PC-3 (cell line): ENCODE measurements around the gene CDK16. TPM values are rescaled to one million over a fixed set of nuclear protein-coding genes. Genes with fewer than 3 reads are reported as not detected.

Experiments
- ATAC-seq: fragments of 200-7000 bp; cut with Tn5 transposase; 2 replicates; pipeline ENCODE4 v1.9.1; 2020; ENCODE audit warnings: mild to moderate bottlenecking, moderate library complexity
- BruUV-seq: library from RNA; stranded (reverse); fragments of 400-500 nt; replicated peaks from 2 replicates; lab custom pipeline; 2021; lab: Mats Ljungman, UMichigan
- CTCF ChIA-PET: fragments of 300-600 bp; sonication (Branson Sonifier 250); formaldehyde crosslinking; loops from one replicate; lab custom pipeline; 2022; ENCODE audit warnings: antibody characterized with exemption; lab: Charles Lee
- POLR2A ChIA-PET: fragments of 300-600 bp; sonication (Branson Sonifier 250); formaldehyde crosslinking; loops from one replicate; lab custom pipeline; 2022; ENCODE audit warnings: antibody characterized with exemption; ENCODE audit not compliant: unreplicated experiment; lab: Charles Lee
- DNase-seq: peaks from one replicate; pipeline ENCODE4 v3.0.0-alpha.2; 2015
- H2AFZ ChIP-seq: fragments of 300-600 bp; sonication (generic); 2 replicates; pipeline ENCODE4 v1.6.0; 2016; ENCODE audit warnings: antibody characterized with exemption, low read length
- H3F3A ChIP-seq: fragments of 300-600 bp; sonication (generic); one replicate; pipeline ENCODE4 v1.6.0; 2017; ENCODE audit warnings: antibody characterized with exemption, low read length, control low read depth, mild to moderate bottlenecking; ENCODE audit not compliant: unreplicated experiment
- H3K27ac ChIP-seq: fragments of 300-600 bp; sonication (generic); 2 replicates; pipeline ENCODE4 v1.5.1; 2016; ENCODE audit warnings: mild to moderate bottlenecking, low read length
- H3K27me3 ChIP-seq: fragments of 300-600 bp; sonication (generic); 2 replicates; pipeline ENCODE4 v1.6.1; 2016; ENCODE audit warnings: low read length, mixed read lengths
- H3K36me3 ChIP-seq: fragments of 300-600 bp; sonication (generic); 2 replicates; pipeline ENCODE4 v1.6.1; 2016; ENCODE audit warnings: low read depth, mixed run types, low read length, mixed read lengths
- H3K4me1 ChIP-seq: fragments of 300-600 bp; sonication (generic); 2 replicates; pipeline ENCODE4 v1.5.1; 2016; ENCODE audit warnings: low read length; ENCODE audit not compliant: insufficient read depth
- H3K4me2 ChIP-seq: fragments of 300-600 bp; sonication (generic); 2 replicates; pipeline ENCODE4 v1.6.0; 2016; ENCODE audit warnings: low read length
- H3K4me3 ChIP-seq: fragments of 300-600 bp; sonication (generic); 2 replicates; pipeline ENCODE4 v1.5.1; 2016; ENCODE audit warnings: mild to moderate bottlenecking, low read length, mixed read lengths
- H3K79me2 ChIP-seq: fragments of 300-600 bp; sonication (generic); 2 replicates; pipeline ENCODE4 v1.6.1; 2017; ENCODE audit warnings: low read length, mixed read lengths
- H3K9ac ChIP-seq: fragments of 300-600 bp; sonication (generic); 2 replicates; pipeline ENCODE4 v1.6.0; 2016; ENCODE audit warnings: mild to moderate bottlenecking, low read length
- H3K9me2 ChIP-seq: fragments of 300-600 bp; sonication (generic); replicated peaks from 2 replicates; pipeline ENCODE4 v1.6.1; 2016; ENCODE audit warnings: mixed run types, low read length, mixed read lengths
- H3K9me3 ChIP-seq: fragments of 300-600 bp; sonication (generic); 2 replicates; pipeline ENCODE4 v1.6.1; 2016; ENCODE audit warnings: low read length, mixed read lengths
- H4K20me1 ChIP-seq: fragments of 300-600 bp; sonication (generic); 2 replicates; pipeline ENCODE4 v1.6.1; 2016; ENCODE audit warnings: low read length, mixed read lengths
- EZH2 ChIP-seq: fragments of 300-600 bp; sonication (generic); IDR thresholded peaks from one replicate; pipeline ENCODE4 v1.6.1; 2017; ENCODE audit warnings: antibody characterized with exemption, mild to moderate bottlenecking, low read length; ENCODE audit not compliant: unreplicated experiment
- EZH2phosphoT487 ChIP-seq: fragments of 300-600 bp; sonication (generic); IDR thresholded peaks from 2 replicates; pipeline ENCODE4 v1.6.1; 2018; ENCODE audit warnings: mild to moderate bottlenecking, antibody characterized with exemption, low read length, borderline replicate concordance
- intact Hi-C: fragments of 100-400 bp; cut with micrococcal nuclease; formaldehyde crosslinking; loops from 2 replicates; pipeline ENCODE4 v1.9.0; 2023
- total RNA-seq: library from RNA; depleted of rRNA; stranded (reverse); fragments of >200 nt; gene quantifications from 2 replicates; pipeline ENCODE4 v1.2.3, GENCODE V29; 2014
- TF ChIP-seq, protein P1 (sequence below): fragments of 300-600 bp; sonication (generic); conservative IDR thresholded peaks from 2 replicates; pipeline ENCODE4 v1.5.1; 2017; ENCODE audit warnings: antibody characterized with exemption, low read depth, mild to moderate bottlenecking, low read length

The CDK16 gene
- total RNA-seq, 1 experiment from 2014 or later = 155 TPM

- no peak overlapping the region for H3K27ac ChIP-seq
- ChIA-PET POLR2A (no interaction called here), CTCF (no interaction called here)
- no peak overlapping the region for H2AFZ ChIP-seq
- no peaks in the 10 kb centered on the region for H3K27me3 ChIP-seq
- no TSS peak for BruUV-seq
- H3K4me3 ChIP-seq = no peak overlapping the region
- ATAC-seq = no peak
- DNase-seq = no peak
- H3K36me3 ChIP-seq = no peaks in the 10 kb centered on the region
- intact Hi-C loops = no loop called here
- H4K20me1 ChIP-seq = no peaks in the 10 kb centered on the region
- H3K4me1 ChIP-seq = peaks cover 16% of the 10 kb centered on the region
- H3F3A ChIP-seq = no peaks in the 10 kb centered on the region
- no peaks in the 10 kb centered on the region for H3K9me3 ChIP-seq
- no peak overlapping the region for H3K9ac ChIP-seq
- H3K9me2 ChIP-seq = no peaks in the 10 kb centered on the region
- H3K79me2 ChIP-seq = no peaks in the 10 kb centered on the region
- TF ChIP-seq EZH2 (no peak), EZH2phosphoT487 (no peak)
- TF ChIP-seq, protein P1, sequence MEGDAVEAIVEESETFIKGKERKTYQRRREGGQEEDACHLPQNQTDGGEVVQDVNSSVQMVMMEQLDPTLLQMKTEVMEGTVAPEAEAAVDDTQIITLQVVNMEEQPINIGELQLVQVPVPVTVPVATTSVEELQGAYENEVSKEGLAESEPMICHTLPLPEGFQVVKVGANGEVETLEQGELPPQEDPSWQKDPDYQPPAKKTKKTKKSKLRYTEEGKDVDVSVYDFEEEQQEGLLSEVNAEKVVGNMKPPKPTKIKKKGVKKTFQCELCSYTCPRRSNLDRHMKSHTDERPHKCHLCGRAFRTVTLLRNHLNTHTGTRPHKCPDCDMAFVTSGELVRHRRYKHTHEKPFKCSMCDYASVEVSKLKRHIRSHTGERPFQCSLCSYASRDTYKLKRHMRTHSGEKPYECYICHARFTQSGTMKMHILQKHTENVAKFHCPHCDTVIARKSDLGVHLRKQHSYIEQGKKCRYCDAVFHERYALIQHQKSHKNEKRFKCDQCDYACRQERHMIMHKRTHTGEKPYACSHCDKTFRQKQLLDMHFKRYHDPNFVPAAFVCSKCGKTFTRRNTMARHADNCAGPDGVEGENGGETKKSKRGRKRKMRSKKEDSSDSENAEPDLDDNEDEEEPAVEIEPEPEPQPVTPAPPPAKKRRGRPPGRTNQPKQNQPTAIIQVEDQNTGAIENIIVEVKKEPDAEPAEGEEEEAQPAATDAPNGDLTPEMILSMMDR = no peak
- H3K4me2 ChIP-seq = no peak overlapping the region
Observed at GRCh38 chrX:47266643-47267042, 48.2 kb downstream of the CDK16 start.

DNA sequence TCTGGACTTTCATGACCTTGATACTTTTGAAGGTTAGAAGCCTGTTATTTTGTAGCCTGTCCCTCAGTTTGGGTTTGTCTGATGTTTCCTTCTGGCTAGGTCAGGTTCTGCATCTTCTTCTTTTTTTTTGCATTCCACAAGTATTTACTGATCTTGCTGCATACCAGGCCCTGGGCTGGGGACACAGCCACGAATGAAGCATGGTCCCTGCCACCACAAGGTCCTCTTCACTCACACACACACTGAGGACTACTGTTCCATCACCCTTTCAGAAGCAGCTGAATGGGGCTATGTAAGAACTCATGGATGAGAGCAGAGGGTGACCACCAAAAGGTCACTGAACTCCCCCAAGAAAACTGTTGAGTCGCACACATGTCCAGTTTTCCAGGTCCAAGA lies 53.5 kb downstream of the CDK16 start:
- DNase-seq (no peak), ATAC-seq (no peak)
- H3F3A ChIP-seq = no peaks in the 10 kb centered on the region
- no peaks in the 10 kb centered on the region for H3K36me3 ChIP-seq
- H3K4me3 ChIP-seq = no peak overlapping the region
- no peak overlapping the region for H3K4me2 ChIP-seq
- no peak overlapping the region for H3K27ac ChIP-seq
- TF ChIP-seq EZH2 = no peak
- no peak for TF ChIP-seq EZH2phosphoT487
- TF ChIP-seq, protein P1 = no peak
- no peak overlapping the region for H3K9ac ChIP-seq
- no peaks in the 10 kb centered on the region for H3K4me1 ChIP-seq
- ChIA-PET POLR2A (no interaction called here), CTCF (no interaction called here)
- H3K27me3 ChIP-seq = no peaks in the 10 kb centered on the region
- no peaks in the 10 kb centered on the region for H3K9me3 ChIP-seq
- no peaks in the 10 kb centered on the region for H3K9me2 ChIP-seq
- intact Hi-C loops = no loop called here
- H4K20me1 ChIP-seq = no peaks in the 10 kb centered on the region
- BruUV-seq = no TSS peak
- H3K79me2 ChIP-seq = no peaks in the 10 kb centered on the region
- H2AFZ ChIP-seq = no peak overlapping the region

DNA sequence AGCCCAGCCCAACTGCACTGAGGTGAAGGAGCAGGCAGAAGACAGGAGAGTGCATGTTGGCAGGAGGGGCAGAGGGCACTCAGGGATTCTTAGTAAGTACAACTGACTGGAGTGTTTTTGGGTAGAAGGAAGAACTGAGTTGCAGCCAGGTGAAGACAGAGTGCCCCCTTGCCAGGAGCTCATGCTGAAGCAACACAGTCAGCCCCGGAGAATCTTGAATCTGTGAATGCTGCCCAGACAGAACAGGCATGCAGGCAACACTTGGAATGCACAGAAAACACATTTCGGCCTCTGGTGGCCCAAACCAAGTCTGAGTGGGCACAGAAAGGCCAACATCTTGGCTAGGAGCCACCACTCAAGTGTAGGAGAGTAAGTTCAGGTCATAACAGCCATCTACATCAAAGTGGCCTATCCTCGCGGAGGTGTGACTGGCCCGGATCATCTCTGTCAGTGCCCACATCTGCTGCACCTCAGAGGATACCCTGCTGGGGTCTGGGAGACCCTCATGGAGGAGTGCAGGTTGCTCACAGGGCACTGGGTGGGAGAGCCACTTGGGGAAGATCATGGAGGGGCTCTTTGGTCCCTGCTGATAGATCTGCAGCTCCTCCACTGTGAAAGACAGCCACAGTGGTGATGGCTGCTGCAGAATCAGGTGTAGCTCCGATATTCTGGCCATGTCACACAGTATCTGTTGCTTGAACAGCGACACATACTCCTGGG lies 54.7 kb downstream of the CDK16 start:
- no peaks in the 10 kb centered on the region for H3K9me2 ChIP-seq
- H3K79me2 ChIP-seq = no peaks in the 10 kb centered on the region
- no peaks in the 10 kb centered on the region for H3F3A ChIP-seq
- intact Hi-C loops = no loop called here
- ChIA-PET POLR2A (no interaction called here), CTCF (no interaction called here)
- BruUV-seq = no TSS peak
- H3K4me3 ChIP-seq = no peak overlapping the region
- ATAC-seq = no peak
- TF ChIP-seq, protein P1 = no peak
- TF ChIP-seq EZH2phosphoT487 (no peak), EZH2 (no peak)
- no peaks in the 10 kb centered on the region for H3K27me3 ChIP-seq
- no peak overlapping the region for H2AFZ ChIP-seq
- no peaks in the 10 kb centered on the region for H4K20me1 ChIP-seq
- no peak overlapping the region for H3K4me2 ChIP-seq
- no peaks in the 10 kb centered on the region; the same call in 1 of the 2 replicates for H3K4me1 ChIP-seq
- H3K9ac ChIP-seq = no peak overlapping the region
- no peak for DNase-seq
- H3K9me3 ChIP-seq = no peaks in the 10 kb centered on the region
- H3K36me3 ChIP-seq = no peaks in the 10 kb centered on the region
- no peak overlapping the region for H3K27ac ChIP-seq
